ENCODE measurements around the gene CST8.

The CST8 gene

DNA sequence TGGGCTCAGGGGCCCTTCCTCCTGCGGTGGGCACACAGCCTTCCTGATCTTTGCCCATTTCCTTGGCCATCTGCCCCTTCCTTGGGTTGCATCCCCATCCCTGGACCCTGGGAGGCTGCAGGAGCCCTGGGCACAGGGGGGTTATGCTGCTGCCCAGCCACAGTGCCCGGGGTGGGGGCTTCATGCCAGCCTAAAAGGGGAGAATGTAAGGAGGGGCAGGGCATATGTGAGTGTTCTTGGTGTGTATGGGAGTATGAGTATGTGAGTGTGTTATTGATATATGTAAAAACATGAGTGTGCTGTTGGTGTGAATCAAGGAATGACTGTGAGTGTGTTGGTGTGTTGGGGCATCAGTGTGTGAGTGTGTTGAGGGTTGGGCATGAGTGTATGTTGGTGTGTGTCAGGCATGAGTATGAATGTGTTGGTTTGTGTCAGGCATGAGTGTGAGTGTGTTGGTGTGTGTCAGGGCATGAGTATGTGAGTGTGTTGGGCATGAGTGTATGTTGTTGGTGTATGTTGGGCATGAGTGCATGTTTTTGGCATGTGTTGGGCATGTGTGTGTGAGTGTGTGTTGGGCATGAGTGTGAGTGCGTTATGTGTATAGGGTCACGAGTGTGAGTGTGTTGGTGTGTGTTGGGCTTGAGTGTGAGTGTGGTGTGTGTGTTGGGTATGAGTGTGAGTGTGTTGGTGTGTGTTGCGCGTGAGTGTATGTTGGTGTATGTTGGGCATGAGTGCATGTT, 14.7 kb upstream of the CST8 start:
- no peak for DNase-seq (ENCODE audit: low read depth, low spot score)

DNA sequence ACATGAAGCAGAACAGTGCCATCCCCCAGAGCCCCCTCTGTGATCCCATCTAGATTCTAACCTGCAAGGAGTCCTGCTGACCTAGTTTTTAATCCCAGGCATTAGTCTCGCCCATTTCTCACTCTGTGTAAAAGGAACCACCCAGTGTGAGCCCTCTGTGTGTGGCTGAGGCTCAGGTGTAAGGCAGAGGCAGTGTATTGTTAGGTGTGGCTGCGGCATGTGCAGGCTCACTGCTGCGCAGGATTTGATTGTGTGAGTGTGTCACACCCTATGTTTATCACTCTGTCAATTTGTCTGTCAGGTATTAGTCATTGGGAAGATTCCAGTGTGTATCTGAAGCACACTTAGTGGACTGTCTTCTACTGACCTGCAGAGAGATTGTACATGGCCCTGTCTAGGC, 13.7 kb upstream of the CST8 start:
- DNase-seq (ENCODE audit: low read depth, low spot score): no peak

DNA sequence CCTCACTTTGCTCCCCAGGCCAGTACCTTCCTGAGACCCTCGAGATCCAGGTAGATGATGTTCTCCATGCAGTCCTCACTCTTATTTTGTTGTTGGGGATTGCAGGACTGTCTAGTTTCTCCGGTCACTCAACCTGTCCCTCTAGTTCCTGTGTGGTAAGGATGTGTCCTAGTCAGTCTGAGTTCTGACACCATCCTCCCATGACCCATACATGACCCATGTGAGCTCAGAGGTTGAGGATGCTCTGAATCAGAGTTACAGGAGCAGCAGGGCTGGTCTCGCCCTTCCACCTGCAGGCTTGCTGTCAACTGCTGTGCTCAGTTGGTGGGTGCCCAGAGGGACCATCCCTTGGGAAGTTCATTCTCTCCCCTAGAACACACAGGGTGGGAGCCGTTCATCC, 11.9 kb upstream of the CST8 start:
- DNase-seq (ENCODE audit: low read depth, low spot score): no peak

DNA sequence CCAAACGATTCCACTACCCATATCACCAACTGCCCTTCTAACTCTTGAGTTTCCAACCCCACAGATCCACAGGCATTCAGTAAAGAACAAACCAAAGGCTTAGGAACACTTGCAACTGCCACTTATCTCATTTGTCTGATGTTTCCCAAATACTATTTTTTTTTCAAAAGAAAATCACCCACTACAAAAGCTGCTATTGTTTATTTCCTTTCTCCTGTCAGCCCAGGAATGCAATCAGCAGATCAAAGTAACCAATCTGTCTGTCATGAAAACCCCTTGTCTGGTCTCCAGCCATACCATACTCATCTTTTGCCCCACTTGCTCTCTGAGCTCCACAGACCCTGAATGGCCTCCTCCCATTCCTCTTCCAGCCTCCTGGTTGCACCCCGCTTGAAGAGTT, 8.8 kb upstream of the CST8 start:
- DNase-seq (ENCODE audit: low read depth, low spot score): no peak

DNA sequence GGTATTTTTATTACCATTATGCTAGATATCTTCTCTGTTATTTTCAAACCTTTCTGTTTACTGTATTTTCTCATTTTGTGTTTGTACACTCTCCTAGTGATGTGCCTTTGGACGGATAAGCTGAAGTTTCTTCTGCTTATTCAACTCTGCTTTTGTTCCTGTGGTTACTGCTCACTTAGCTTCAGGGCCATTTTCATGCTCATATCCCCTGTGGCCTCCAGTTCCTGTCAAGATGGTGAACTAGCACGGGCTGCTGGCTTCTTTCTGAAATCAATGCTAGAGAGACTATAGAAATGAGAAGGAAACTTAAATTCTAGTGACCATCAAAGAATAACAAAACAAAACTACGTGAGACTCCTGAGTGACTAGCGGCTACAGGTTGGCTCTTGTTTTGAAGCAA, 6.8 kb upstream of the CST8 start:
- no peak for DNase-seq (ENCODE audit: low read depth, low spot score)

DNA sequence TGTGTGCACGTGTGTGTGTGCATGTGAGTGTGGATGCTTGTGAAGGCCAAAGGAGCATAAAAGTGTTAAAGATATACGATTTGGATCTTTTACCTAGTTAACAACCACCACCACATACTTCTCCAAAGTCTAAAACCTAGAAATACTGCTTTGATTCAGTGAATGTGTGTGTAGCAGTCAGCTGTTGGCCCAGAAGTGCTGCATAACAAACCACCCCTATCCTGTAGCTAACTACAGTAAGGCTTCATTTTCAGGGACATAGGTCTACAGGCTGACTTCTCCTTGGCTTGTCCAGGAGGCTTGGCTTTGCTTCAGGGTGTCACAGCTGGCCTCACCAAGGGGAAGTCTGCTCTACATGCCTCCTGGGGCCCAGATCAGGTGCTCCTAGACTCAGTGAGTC, 2.4 kb upstream of the CST8 start:
- no peak for DNase-seq (ENCODE audit: low read depth, low spot score)

DNA sequence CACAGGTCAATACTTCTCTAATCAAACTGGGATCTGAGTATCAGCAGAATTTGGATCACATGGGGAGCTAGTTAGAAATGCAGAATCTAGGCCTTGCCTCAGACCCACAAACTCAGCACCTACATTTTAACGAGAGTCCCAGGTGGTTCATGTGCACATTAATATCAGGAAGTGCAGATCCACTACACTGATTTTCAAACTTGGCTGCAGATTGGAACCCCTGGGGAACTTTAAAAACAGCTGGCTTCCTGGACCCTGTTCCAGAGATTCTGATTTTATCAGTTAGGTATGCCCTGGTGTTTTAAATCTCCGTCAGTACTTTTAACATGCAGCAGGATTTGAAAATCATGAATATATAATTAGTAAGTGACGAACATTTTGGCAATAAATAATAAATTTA, 1.9 kb upstream of the CST8 start:
- DNase-seq (ENCODE audit: low read depth, low spot score): no peak

DNA sequence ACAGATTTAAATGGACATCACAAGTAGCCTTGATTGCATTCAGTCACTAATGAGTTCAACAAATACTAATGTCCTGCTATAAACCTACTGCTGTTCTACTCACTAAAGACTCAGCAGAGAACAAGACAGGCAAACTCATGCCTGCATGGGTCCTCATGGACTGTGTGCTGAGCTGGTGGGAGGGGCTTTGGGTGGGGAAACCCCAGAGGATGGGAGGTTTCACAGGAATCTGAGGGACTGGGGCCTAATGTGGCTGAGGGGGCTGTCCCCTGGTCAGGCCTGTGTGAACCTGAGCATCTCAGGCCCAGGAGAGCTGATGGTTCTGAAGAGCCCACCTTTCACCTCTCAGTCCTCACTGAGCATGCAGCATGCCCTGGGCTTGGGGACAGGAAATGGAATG, 1.4 kb downstream of the CST8 start:
- DNase-seq (ENCODE audit: low read depth, low spot score): no peak

DNA sequence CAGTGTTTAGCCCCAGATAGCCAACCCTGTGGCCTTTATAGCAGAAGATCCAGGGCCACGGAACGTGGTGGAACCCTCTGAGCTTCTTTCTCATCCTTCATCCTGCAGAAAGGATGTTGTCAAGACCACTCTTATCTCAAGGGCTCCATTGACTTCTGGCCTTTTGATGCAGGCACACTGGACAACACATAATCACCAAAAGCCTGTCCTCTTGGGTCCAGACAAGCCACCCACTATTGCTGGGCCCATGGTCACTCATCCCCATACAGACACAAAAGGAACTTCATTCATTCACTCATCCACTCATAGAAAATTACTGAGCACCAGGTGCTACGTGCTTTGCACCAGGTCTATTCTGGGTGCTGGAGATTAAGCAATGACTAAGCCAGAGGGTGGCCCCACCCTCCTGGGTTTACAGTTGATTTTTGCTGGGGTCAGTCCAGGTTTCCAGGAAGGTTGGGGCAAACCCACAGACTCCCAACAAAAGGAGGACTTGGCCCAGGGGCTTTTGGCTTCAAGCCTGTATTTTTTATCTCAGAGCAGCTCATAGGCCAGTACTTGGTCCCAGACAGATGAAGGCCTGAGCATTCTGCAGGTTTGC, 2.4 kb downstream of the CST8 start:
- DNase-seq (ENCODE audit: low read depth, low spot score): no peak

DNA sequence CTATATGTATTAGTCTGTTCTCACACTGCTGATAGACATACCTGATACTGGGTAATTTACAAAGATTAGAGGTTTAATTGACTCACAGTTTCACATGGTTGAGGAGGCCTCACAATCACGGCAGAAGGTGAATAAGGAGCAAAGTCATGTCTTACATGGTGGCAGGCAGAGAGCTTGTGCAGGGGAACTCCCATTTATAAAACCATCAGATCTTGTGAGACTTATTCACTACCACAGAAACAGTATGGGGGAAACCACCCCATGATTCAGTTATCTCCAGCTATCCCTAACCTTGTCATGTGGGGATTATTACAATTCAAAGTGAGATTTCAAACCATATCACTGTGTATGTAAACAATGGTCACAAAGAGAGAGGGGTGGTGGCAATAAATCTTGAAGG, 6.6 kb downstream of the CST8 start:
- DNase-seq (ENCODE audit: low read depth, low spot score): no peak

DNA sequence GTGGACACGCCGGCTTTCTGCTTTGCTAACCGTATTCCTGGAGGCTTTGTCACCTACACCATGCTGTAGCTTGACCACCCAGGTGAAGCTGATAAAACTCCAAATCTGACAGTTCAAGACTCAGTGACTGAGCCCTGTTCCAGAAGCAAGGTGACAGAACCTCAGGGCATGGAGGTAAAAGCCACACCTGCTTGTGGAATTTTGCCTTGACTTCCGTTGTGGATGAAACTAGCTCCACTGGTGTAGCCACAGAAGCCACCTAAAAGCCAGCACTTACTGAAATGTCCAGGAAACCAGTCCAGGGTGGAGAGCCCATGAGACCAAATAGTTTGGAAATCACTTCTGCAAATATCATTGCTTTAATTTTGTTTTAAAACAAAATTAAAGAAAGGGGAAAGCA, 11.0 kb downstream of the CST8 start:
- DNase-seq (ENCODE audit: low read depth, low spot score): no peak

DNA sequence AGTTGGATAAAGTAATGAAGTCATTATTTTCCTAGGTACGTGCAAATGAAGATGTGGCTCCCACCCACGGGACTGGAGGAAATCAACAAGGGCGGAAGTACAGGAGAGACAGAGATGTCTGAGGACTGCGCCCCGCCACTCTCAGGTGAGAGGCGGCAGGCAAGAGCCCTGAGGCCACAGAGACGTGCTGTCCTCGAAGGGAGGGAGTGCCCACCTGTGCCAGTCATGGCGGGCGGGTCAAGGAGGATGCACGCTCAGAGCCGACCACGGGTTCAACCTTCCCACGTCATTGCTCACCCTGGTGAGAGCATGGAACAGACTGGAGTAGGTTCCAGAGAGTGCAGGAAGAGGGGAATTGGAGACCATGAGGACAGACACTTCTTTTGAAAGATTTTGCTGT, 12.7 kb downstream of the CST8 start:
- DNase-seq (ENCODE audit: low read depth, low spot score): no peak

DNA sequence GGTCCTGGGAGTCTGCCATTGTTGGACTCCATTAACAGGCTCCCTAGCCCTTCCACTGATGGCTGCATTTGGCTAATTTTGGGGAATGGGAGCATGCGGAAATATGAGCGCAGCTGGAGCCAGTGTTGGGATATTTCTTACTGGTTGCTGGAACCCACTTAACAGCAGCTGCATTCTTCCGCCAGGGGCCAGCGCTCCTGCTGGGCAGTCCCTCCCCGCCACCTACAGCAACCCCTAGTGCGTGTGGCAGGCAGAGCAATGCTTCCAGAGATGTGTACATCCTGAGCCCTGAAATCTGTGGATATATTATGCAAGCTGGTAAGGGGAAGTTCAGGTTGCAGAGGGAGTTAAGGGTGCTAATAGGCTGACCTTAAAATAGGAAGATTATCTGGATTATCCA, 16.4 kb downstream of the CST8 start:
- no peak for DNase-seq (ENCODE audit: low read depth, low spot score)

DNA sequence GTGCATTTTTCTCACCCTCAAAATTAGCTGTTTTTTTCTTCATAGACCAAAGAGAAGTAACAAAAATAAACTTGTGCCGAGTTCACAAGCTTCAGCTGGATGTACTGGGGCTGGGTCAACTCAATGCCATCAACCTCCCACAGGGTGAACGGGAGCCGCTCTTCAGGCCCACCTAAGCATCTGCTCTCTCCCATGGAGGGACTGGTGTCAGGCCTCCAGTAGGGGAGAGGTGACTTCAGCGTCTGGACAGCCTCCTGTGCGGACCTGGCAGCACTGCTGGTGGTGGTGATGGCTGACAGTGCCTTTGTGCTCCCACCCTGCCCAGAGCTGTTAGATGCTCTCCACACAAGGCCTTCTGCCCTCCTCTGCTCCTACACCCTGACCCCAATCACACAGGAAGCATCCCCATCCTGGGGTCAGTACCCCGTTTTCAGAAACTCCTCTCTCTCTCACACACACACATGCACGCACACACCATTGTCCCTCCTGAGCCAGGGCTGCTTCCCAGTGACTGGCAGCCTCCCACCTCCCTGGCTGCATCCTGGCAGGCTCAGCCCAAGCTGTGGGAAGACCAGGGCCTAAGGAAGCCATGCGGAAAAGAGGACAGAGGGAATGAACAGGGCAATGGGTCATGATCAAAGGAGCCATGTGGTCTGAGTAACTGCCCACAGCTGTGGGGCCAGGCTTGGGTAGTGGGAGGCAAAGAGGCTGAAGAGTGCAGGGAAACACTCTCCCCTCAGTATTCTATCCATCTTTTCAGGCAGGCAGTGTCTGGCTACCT, 17.7 kb downstream of the CST8 start:
- DNase-seq (ENCODE audit: low read depth, low spot score): no peak

DNA sequence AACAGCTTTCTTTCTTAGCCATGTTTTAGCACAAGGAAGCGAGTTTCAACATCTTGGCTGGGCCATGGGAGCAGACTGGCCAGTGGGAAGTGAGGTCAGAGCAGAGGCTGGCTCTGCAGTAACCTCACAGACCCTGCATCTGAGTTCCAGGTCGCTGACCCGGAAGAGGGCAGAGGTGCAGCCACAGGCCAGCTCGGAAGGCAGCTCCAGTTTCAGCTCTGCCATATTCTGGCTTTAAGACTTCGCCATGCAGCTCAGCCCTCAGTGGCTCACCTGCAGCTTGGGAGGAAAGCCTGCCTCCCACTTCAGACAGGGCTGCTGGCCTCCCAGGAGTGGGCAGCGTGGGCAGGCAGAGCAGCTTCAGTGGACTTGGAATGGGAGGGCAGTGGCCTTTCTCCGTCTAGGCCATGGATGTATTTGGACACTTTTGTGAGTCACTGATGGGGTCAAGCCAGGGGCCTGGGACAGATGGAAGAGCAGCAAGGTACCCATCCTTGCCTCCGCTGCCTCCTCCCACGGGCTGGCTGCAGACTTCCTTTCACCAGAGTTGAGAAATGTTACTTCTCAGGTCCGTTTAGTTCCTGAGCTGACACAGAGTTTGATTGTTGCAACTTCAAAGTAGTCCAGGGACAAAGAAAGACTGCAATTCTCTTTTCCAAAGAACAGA, 18.5 kb downstream of the CST8 start:
- DNase-seq (ENCODE audit: low read depth, low spot score): no peak

DNA sequence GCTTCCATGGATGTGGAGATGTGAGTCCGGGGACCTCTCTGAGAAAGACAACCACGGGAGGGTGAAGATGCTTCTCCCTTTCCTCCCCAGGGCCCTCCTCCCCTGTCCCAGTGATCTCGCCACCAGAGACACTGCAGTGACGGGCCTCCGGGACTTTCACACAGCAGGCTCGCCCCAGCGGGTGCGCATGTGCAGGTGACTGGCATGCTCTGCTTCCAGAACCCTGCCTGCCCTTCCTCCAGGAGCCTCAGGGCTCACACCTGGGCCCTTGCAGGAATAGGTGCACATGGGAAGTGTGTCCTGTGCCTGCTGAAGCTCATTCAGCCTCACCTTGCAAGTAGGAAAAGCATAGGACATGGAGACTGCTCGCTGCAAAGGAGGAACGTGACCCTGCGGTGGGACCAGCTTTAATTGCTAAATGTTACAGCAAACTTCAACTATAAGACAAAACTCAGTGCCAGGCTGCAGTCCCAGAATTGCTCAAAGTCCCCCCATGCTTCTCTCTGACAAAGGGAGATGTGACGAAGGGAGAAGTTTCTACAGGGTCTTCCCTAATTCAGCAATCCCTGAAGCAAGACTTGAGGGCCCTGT, 19.2 kb downstream of the CST8 start:
- no peak for DNase-seq (ENCODE audit: low read depth, low spot score)

DNA sequence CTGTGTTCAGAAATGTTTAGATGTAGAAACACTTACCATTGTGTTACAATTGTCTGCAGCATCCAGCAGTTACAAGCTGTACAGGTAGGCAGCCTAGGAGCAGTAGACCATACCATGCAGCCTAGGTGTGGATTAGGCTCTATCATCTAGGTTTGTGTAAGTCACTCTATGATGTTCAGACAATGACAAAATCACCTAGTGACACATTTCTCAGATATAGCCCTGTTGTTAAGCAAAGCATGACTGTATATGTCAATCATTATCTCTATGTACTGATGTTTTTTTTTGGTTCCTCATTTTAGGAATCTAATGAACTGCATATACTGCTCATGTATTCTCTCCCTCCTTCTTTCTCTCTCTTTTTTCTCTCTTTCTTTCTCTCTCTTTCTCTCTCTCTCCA, 22.2 kb downstream of the CST8 start:
- DNase-seq (ENCODE audit: low read depth, low spot score): no peak

DNA sequence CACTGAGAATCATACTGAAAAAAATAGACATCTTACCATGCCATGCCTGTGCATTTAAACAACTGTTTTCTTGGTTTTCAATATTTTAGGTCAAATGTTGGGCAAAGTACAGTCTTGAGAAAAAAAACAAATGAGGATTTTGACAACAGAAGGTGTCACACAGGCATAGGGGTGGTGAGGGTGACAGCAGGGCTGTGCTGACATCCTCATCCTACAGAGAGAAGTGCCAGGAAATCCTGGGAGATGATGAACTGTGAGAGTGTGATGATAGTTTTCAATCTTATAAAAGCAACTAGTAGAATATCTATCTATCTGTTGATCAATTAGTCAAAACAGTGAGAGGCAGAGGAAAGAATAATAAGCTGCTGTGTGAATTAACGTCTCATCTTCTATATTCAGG, 23.9 kb downstream of the CST8 start:
- DNase-seq (ENCODE audit: low read depth, low spot score): no peak

DNA sequence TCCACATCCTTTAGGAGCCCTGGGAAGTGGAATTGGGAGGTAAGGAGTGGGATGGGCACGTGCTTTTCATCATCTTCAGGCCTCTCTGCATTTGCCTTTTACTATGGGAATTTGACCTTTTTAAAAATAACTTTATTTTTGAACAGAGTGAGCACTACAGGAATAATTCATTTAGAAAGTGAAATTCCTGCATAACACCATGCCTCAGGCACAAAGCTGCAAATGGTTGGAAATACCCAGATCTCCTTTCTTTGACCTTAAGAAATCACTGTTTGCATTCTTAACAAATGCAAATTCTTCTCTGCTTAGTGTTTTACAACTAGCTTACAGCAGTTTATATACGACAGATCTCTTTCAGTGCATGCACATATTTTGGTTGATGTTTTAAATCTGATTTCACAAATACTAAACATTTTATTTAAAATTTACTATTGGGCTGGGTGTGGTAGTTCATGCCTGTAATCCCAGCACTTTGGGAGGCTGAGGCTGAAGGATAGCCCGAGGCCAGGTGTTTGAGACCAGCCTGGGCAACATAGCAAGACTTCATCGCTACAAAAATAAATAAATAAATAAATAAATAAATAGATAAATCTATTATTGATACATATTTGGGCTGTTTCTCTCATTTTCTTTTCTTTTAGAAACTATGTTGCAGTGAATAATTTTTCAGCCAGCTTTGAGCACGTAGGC, 24.5 kb downstream of the CST8 start:
- no peak for DNase-seq (ENCODE audit: low read depth, low spot score)

DNA sequence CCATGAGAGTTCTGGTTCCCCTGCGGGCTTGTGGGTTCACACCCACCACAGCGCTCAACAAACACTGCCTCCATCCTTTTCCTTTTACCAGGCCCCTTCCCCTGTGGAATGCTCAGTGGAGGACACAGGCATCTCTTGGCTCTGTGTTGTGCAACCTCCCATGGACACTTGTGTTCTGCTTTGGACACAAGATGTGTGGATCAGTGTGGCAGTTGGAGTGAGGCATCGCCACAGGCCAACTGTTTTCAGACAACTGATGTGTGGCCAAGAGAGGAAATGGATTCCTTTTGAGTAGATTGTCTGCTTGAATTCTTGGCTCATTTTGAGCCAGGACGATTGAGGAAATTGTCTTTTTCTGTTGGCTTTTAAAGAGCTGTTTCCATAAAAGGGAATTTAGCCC, 26.8 kb downstream of the CST8 start:
- DNase-seq (ENCODE audit: low read depth, low spot score): no peak

DNA sequence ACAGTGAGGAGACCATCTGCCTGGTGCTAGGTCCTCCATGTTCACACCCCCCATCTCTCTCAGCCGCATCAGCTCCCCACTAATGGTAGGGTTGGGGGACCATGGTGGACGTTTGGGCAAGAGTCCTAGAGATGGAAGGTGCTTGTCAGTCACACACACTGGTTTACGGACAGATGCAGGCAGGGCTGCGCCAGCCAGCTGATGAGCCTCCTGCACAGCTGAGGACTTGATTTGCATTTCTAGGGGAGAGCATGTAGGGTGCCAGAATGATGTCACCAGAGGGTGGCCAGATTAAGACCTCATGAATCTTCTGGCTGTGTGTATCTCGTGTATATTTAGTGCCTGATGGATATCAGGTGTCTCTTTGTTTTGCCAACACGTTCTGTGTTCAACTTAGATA, 28.6 kb downstream of the CST8 start:
- no peak for DNase-seq (ENCODE audit: low read depth, low spot score)

DNA sequence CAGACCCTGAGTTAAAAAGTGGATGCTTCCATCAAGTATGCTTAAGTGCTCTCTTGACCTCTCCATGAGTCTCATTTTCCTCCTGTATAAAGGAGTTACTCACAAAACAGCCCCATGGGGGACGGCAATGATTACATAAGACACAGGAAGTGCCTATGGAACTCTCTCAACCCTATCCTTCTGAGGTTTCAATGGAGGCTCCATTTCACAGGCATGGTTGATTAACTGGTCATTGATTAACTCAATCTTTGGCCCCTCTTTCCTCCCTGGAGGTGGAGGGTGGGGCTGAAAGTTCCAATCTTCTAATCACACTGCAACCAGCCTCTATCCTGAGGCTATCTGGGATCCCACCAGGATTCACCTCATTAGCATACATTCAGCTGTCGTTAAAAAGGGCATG, 29.3 kb downstream of the CST8 start:
- DNase-seq (ENCODE audit: low read depth, low spot score): no peak
